HG03571 (cell line): ENCODE data around the gene NECTIN2.
"Not testable (repeated sequence)": the region's sequence is repeated elsewhere in the genome, so short reads cannot be mapped to it uniquely, and the experiment has no call there.

Source experiments
- ATAC-seq: cut with Tn5 transposase; IDR thresholded peaks from one replicate; pipeline ENCODE4 v1.9.1; 2021; ENCODE audit not compliant: unreplicated experiment

NECTIN2 gene

GRCh38 chr19:44816301-44816700, 29.8 kb upstream of the NECTIN2 start:
- ATAC-seq, result no peak

- no peak for ATAC-seq
These were observed 28.2 kb upstream of the NECTIN2 start for GRCh38 chr19:44817725-44818465.

GRCh38 chr19:44818466-44819031, 27.5 kb upstream of the NECTIN2 start:
- no peak for ATAC-seq

GRCh38 chr19:44819246-44819832, 26.8 kb upstream of the NECTIN2 start:
- ATAC-seq, result no peak

GRCh38 chr19:44820648-44821609, 25.2 kb upstream of the NECTIN2 start:
- ATAC-seq, result no peak

GRCh38 chr19:44822177-44822576, 23.9 kb upstream of the NECTIN2 start:
- no peak for ATAC-seq

GRCh38 chr19:44822670-44823372, 23.3 kb upstream of the NECTIN2 start:
- ATAC-seq, result no peak

GRCh38 chr19:44823373-44823698, 22.8 kb upstream of the NECTIN2 start:
- no peak for ATAC-seq

GRCh38 chr19:44824761-44825160, 21.3 kb upstream of the NECTIN2 start:
- ATAC-seq, result no peak

GRCh38 chr19:44832875-44833274, 13.2 kb upstream of the NECTIN2 start:
- ATAC-seq, result not testable (repeated sequence)

- ATAC-seq, result not testable (repeated sequence)
These were observed 11.7 kb upstream of the NECTIN2 start for GRCh38 chr19:44834399-44834798.

GRCh38 chr19:44839276-44839675, 6.8 kb upstream of the NECTIN2 start:
- ATAC-seq, result no peak

GRCh38 chr19:44840811-44841210, 5.3 kb upstream of the NECTIN2 start:
- no peak for ATAC-seq

- ATAC-seq, result no peak
These were observed 4.9 kb upstream of the NECTIN2 start for GRCh38 chr19:44841231-44841630.

- ATAC-seq, result no peak
These were observed 848 bp upstream of the NECTIN2 start for GRCh38 chr19:44845286-44845611.

GRCh38 chr19:44846455-44847143, 502 bp downstream of the NECTIN2 start:
- ATAC-seq, result no peak

- no peak for ATAC-seq
These were observed 1.3 kb downstream of the NECTIN2 start for GRCh38 chr19:44847144-44848035.

GRCh38 chr19:44848036-44848811, 2.1 kb downstream of the NECTIN2 start:
- no peak for ATAC-seq
